GM18868 (cell line): ENCODE results near the gene LRGUK.

Experiments used
- ATAC-seq: cut with Tn5 transposase; IDR thresholded peaks from one replicate; pipeline ENCODE4 v1.9.1; 2021; ENCODE audit warnings: mild to moderate bottlenecking, moderate library complexity; ENCODE audit not compliant: unreplicated experiment

Gene LRGUK

GRCh38 chr7:134122980-134123379 lies 4.2 kb upstream of the LRGUK start:
- ATAC-seq = no peak

GRCh38 chr7:134126146-134126545 lies 994 bp upstream of the LRGUK start:
- ATAC-seq = no peak

- no peak for ATAC-seq
Observed at GRCh38 chr7:134126596-134126965, 559 bp upstream of the LRGUK start.

- no peak for ATAC-seq
Observed at GRCh38 chr7:134128829-134129228, 1.7 kb downstream of the LRGUK start.

- ATAC-seq = no peak
Observed at GRCh38 chr7:134129856-134130523, 2.9 kb downstream of the LRGUK start.

- no peak for ATAC-seq
Observed at GRCh38 chr7:134134004-134134403, 6.9 kb downstream of the LRGUK start.

GRCh38 chr7:134140889-134141867 lies 14.0 kb downstream of the LRGUK start:
- peak; percentile 89 for ATAC-seq

- no peak for ATAC-seq
Observed at GRCh38 chr7:134141868-134142264, 14.7 kb downstream of the LRGUK start.

GRCh38 chr7:134153493-134154136 lies 26.5 kb downstream of the LRGUK start:
- no peak for ATAC-seq

GRCh38 chr7:134154581-134155130 lies 27.5 kb downstream of the LRGUK start:
- no peak for ATAC-seq

- ATAC-seq = no peak
Observed at GRCh38 chr7:134155206-134155605, 28.1 kb downstream of the LRGUK start.

GRCh38 chr7:134155871-134156270 lies 28.7 kb downstream of the LRGUK start:
- ATAC-seq = no peak

GRCh38 chr7:134165252-134165651 lies 38.1 kb downstream of the LRGUK start:
- ATAC-seq = no peak

GRCh38 chr7:134167250-134167649 lies 40.1 kb downstream of the LRGUK start:
- no peak for ATAC-seq

- ATAC-seq = no peak
Observed at GRCh38 chr7:134167841-134168240, 40.7 kb downstream of the LRGUK start.

GRCh38 chr7:134174795-134175261 lies 47.7 kb downstream of the LRGUK start:
- peak; percentile 97 for ATAC-seq

GRCh38 chr7:134175334-134176036 lies 48.3 kb downstream of the LRGUK start:
- no peak for ATAC-seq

- ATAC-seq = no peak
Observed at GRCh38 chr7:134176037-134176350, 48.9 kb downstream of the LRGUK start.

GRCh38 chr7:134179036-134180011 lies 52.2 kb downstream of the LRGUK start:
- no peak for ATAC-seq

- ATAC-seq = no peak
Observed at GRCh38 chr7:134180376-134180775, 53.2 kb downstream of the LRGUK start.
